Upper lobe of left lung (tissue), 4 donors: ENCODE measurements around the gene DSTYK.

ENCODE experiments used
- POLR2A ChIP-seq, 4 donors: fragments of 450-650 bp; IDR thresholded peaks; one replicate each; pipeline ENCODE4 v1.5.1; 2016 to 2017; ENCODE audit warnings: antibody characterized with exemption in 4 of 4, mild to moderate bottlenecking in 2 of 4
- POLR2AphosphoS5 ChIP-seq, 2 donors: sonication (generic); formaldehyde crosslinking; IDR thresholded peaks; one replicate each; pipeline ENCODE4 v1.5.1; 2017; ENCODE audit warnings: antibody characterized with exemption in 2 of 2
- TF ChIP-seq, protein P1 (sequence below), 6 experiments: fragments of 450-650 bp in 4 of 6; fragments of 200-600 bp in 2 of 6; sonication (generic) in 2 of 6; IDR thresholded peaks; one replicate each; pipeline ENCODE4 v1.5.1; 2016 to 2019; ENCODE audit warnings: antibody characterized with exemption in 6 of 6

DNA sequence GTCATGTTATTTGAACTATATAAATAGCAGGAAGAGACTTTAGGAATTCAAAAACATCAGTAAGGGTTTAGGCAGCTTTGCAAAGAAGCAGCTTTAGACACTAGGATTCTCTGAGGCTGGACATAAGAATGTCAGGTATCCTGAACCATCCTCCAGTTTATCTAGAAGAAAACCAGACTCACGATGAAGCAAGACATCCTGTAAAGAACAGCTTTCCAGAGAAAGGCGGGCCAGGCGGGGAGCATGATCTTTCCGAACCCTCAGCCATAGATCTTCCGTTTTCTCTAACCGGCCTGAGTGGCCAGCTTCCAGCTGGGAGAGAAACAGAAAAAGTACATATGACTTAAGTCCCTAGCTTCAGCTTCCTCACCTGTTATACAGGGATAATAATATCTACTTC lies 50.4 kb downstream of the DSTYK start:
- TF ChIP-seq, protein P1, sequence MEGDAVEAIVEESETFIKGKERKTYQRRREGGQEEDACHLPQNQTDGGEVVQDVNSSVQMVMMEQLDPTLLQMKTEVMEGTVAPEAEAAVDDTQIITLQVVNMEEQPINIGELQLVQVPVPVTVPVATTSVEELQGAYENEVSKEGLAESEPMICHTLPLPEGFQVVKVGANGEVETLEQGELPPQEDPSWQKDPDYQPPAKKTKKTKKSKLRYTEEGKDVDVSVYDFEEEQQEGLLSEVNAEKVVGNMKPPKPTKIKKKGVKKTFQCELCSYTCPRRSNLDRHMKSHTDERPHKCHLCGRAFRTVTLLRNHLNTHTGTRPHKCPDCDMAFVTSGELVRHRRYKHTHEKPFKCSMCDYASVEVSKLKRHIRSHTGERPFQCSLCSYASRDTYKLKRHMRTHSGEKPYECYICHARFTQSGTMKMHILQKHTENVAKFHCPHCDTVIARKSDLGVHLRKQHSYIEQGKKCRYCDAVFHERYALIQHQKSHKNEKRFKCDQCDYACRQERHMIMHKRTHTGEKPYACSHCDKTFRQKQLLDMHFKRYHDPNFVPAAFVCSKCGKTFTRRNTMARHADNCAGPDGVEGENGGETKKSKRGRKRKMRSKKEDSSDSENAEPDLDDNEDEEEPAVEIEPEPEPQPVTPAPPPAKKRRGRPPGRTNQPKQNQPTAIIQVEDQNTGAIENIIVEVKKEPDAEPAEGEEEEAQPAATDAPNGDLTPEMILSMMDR (IDR thresholded peaks at IDR 0.05) = no peak
- TF ChIP-seq POLR2AphosphoS5 (IDR thresholded peaks at IDR 0.05) = no peak
- TF ChIP-seq POLR2A (IDR thresholded peaks at IDR 0.05) = no peak
